Right ventricle myocardium superior (tissue), 1 donor: ENCODE results near the gene NFATC3. TPM values are rescaled to one million over a fixed set of nuclear protein-coding genes. Genes with fewer than 3 reads are reported as not detected.
A peak's percentile ranks its signal among the peaks of the same experiment; 100 is the strongest.

Experiments
- ATAC-seq: fragments of 200-7000 bp; cut with Tn5 transposase; one replicate; pipeline ENCODE4 v1.9.1; 2020; ENCODE audit warnings: mild to moderate bottlenecking; ENCODE audit not compliant: poor library complexity
- DNase-seq: peaks from one replicate; pipeline ENCODE4 v3.0.0-alpha.2; 2020
- intact Hi-C: fragments of 100-400 bp; cut with DNase I; formaldehyde crosslinking; loops from one replicate; pipeline ENCODE4 v1.11.2; 2022
- total RNA-seq: library from RNA; stranded (reverse); fragmentation: NEBNext Ultra II Directional; extraction: Animal tissue kit (Norgen Biotek cat#: 25700); gene quantifications from one replicate; pipeline ENCODE4 v1.2.1, GENCODE V29; 2021
- donor health status: DM: no; HTN: yes; CAD: no; lungs with severe emphysema.

The NFATC3 gene
- total RNA-seq, 1 donor from 2014 or later = 24.4 TPM

DNA sequence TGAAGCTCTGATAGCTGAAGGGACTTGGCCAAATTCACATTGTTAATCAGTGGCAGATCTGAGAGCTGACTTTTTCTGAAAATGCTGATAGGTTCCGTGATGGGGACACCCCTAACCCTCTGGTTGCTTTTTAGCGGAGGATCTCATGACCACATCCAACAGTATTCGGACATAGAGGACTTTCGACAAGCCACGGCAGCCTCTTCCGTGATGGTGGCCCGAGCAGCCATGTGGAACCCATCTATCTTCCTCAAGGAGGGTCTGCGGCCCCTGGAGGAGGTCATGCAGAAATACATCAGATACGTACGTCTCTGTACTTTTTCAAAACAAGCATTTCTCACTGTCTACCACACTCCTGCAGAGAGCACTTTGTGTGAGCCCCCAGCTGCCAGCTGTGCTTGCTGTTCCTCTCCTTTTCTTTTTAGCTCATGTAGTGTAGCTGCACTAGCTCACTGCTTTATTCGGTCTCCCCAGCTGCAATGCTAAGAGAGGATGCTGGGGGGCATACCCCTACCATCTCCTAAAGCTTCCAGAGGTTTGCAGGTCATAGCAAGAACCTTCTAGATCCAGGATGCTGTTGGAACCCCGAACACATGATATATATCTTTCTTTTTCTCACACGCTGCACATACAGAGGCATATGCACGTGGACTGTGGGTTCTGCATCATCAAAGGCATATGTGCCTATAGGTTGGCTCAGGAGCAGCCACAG, 14.2 kb upstream of the NFATC3 start:
- ATAC-seq = no peak
- no peak for DNase-seq
- intact Hi-C loops = no loop called here

DNA sequence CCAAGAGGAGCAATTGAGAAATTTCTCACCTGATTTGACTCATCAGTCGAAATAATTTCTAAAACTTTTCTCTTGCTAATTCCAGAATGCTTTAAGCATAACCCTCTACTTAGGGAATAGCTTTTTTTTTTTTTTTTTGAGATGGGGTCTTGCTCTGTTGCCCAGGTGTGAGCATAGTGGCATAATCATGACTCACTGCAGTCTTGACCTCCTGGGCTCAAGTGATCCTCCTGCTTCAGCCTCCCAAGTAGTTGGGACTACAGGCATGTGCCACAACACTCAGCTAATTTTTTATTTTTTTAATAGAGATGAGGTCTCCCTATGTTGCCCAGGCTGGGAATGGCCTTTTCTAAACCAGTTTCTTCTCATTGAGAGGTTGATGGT, 13.7 kb upstream of the NFATC3 start:
- DNase-seq (no peak), ATAC-seq (no peak)
- intact Hi-C loops = no loop called here

DNA sequence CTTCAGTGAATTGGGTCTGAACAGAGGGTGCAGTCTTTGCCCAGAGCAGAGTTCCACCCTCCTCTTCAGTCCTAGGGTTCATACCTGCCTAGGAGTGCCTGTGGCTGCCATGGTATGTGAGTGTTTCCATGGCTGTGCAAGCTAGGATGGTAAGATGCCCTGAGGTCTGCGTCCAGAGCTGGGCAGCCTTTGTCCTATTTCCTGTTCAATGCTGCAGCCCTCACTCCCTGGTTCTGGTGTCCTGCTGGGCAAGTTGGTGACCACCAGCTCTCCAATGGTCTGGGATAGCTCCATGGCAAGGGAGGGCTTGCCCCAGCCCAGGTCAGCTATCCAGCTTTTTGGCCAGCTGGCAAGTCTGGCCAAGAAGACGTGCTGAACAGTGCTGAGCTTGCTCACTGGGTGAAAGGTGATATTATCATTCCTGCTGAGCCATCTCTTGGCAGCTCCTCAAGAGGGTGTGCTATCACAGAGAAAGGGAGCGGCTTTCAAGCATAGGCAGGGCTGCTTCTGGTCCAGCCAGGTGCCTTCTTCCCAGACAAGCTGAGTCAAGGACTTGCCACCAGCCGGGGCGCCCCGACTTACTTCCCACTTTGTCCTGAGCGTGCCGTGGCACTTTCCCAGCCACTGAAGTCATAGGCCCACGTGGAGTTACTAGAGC, 13.0 kb upstream of the NFATC3 start:
- ATAC-seq (peak; percentile 35), DNase-seq (no peak)
- intact Hi-C loops = no loop called here

DNA sequence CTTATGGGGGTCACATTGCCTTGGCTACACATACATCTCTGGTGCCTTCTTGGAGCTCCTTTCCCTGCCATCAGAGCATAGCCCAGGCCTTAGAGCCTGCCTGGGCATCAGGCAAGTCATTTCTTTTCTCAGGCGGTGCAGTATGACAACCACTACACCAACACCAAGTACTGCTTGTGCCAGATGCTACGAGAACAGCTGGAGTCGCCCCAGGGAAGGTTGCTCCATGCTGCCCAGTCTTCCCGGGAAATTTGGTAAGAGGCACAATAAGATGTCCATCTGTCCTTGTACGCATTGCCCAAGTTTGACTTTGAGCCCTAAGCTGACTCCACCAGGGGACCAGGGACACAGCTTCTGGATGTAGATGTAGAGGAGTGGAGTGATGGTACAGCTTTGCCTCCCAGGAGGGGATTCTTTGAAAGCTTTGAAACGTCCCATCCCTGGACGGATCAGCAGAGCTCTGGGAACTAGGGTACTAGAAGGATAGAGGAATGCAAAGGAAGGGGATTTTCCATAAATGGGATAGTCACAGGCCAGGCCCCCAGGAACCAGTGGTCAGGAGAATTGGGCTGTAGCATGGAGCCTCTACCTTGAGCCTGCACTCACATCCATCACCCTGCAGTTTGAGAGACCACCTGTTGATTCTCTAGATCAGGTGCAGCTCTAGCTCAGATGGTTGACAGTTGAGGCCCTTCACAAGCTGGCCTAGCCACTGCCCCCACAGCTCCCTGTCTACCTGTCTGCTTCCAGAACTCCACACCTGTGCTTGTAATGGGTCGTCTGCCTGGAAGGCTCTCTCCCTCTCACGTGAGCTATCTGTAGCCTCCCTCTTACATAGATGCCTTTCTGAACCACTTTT, 11.0 kb upstream of the NFATC3 start:
- no peak for DNase-seq
- intact Hi-C loops = no loop called here
- no peak for ATAC-seq

DNA sequence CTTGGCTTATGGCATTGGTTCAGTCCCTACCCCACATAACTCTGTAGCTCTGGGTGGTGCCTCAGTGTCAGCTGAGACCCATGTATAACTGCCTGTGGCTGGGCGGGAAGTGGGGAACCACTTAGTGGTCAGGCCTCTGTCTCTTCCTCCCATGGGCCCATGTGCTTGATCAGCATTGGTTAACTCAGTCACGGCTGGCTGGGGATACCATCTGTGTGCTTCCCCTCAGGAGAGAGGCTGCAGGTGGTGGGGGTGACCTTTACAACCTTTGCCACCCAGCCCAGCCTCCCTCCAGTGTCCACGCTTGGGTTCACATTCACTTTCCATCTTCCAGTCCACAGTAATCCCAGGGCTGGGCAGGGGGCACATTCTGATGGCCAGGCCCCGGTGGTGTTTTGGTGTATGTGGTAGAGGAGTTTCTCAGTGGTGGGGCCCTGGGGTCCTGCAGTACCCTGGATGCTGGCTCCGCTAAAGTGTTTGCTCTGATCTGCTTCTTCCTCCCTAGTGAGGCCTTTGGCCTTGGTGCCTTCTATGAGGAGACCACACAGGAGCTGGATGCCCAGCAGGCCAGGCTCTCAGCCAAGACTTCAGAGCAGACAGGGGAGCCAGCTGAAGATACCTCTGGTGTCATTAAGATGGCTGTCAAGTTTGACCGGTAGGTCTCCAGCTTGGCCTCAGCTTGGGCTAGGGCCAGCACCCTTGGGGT, 10.2 kb upstream of the NFATC3 start:
- intact Hi-C loops = no loop called here
- ATAC-seq (no peak), DNase-seq (no peak)

DNA sequence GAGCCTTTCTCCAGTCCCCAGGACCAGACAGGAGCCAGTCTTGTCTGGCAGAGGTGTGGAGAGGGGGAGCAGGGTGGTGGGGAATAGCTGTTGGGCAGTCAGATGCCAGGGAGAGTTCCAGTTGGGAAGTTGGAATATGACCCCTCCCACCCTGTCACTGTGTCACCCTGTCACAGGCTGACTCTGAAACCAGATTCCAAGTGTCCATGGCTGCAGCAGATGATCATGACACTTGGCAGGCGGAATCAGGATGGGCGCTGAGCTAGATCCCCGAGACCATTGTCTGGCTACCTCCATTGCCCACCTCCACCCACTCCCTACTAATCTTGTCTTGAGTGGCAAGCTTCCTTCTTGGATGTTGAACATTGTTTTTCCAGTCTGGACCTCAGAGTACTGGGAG, 9.2 kb upstream of the NFATC3 start:
- intact Hi-C loops = no loop called here
- DNase-seq (no peak), ATAC-seq (no peak)

DNA sequence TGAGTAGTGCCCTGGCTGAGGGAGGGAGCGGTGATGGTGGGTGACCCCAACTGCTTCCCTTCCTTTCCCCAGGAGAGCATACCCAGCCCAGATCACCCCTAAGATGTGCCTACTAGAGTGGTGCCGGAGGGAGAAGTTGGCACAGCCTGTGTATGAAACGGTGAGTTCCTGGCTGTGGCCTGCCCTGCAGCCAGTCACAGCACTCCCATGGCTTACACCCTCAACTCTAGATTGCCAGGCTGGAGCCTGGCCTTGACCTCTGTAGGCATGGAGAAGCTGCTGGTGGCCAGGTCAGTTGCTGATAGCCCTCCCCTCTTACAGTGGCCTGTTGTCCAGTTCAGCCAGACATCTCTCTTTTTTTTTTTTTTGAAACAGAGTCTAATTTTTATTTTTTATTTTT, 8.6 kb upstream of the NFATC3 start:
- no peak for ATAC-seq
- intact Hi-C loops = no loop called here
- DNase-seq = no peak

DNA sequence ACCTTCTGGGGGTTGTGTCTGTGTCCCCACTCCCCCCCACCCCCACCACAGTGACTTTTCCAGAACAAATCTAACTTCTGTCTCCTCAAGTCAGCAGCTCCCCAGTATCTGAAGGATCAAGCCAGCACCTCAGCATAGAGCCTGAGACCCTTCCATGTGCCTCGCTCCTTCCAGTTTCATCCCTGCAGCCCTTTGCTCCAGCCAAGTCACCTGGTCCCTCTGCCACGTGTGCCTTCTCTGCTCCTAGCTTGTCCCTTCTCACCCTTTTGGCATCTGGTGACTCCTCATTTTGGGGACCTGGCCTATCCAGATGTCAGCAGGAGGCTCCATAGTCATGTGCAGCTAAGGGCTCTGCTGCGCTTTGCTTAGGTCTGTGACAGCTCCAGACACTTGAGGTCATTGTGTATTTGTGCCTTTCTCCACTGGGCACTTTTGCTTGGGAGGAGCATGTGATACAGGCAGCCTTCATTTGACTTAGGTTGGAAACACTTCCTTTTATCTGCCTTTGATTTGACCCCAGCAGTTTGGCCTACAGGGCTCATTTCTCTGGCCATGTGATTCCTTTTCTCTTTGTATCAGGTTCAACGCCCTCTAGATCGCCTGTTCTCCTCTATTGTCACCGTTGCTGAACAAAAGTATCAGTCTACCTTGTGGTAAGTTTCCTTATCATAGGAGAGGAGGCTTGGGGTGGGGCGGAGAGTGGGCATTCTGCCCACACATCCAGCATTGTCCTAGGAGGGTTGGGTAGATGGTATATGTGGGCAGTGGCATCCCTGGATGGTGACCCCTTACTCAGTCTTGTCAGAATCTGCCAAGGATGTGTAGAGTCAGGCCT, 7.1 kb upstream of the NFATC3 start:
- intact Hi-C loops = no loop called here
- DNase-seq (no peak), ATAC-seq (no peak)

DNA sequence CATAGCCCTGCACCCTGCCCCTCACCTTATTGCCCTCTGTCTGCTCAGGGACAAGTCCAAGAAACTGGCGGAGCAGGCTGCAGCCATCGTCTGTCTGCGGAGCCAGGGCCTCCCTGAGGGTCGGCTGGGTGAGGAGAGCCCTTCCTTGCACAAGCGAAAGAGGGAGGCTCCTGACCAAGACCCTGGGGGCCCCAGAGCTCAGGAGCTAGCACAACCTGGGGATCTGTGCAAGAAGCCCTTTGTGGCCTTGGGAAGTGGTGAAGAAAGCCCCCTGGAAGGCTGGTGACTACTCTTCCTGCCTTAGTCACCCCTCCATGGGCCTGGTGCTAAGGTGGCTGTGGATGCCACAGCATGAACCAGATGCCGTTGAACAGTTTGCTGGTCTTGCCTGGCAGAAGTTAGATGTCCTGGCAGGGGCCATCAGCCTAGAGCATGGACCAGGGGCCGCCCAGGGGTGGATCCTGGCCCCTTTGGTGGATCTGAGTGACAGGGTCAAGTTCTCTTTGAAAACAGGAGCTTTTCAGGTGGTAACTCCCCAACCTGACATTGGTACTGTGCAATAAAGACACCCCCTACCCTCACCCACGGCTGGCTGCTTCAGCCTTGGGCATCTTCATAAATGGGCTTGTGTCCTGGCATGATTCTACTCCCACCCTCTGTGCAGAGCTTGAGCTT, 6.3 kb upstream of the NFATC3 start:
- intact Hi-C loops = no loop called here
- no peak for DNase-seq
- ATAC-seq = no peak

DNA sequence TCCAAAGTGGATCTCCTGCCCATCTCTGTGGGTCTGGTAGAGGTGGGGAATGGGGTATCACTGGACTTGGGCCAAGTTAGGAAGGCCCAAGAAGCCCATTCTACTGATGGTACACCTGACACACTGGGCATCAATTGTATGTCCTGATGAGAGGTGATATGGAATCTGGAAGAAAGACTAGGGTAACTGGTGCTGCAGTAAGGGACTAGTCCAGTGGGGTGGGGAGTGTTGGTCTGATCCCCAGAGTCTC, 5.9 kb upstream of the NFATC3 start:
- intact Hi-C loops = no loop called here
- no peak for DNase-seq
- ATAC-seq = no peak

DNA sequence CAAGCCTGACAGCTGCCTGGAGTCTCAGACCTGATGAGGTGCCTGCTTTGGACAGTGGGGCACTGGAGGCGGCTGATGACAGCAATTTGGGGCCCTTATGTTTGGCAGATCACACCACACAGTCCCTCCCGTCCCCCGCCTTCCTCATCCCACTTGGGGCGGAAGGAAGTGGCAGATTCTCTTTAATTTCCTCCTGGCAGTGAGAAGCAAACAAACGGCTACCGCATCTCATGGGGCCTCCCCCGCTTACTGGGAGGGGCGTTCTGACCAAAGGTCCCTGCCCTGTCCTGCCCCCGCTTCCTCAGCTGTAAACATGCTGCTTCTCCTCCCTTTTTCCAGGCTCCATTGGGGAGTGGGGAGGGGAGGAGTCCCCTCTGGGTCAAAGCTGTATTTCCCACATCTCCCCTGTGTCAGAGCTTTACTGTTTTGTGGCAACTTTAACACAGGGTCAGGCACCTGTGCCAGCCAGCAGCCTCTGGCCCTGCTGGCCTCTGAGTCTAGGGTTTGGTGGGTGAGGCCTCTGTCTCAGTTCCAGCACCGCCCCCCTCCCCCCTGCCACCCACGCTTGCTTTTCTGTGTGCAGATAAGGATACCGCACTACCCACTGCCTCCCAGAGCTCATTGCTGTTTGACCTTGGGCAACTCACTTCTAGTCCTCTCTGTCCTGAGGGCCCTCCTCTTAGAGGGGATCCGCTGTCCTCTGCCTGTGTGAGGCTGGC, 5.4 kb upstream of the NFATC3 start:
- peak; percentile 62 for ATAC-seq
- intact Hi-C loops = no loop called here

DNA sequence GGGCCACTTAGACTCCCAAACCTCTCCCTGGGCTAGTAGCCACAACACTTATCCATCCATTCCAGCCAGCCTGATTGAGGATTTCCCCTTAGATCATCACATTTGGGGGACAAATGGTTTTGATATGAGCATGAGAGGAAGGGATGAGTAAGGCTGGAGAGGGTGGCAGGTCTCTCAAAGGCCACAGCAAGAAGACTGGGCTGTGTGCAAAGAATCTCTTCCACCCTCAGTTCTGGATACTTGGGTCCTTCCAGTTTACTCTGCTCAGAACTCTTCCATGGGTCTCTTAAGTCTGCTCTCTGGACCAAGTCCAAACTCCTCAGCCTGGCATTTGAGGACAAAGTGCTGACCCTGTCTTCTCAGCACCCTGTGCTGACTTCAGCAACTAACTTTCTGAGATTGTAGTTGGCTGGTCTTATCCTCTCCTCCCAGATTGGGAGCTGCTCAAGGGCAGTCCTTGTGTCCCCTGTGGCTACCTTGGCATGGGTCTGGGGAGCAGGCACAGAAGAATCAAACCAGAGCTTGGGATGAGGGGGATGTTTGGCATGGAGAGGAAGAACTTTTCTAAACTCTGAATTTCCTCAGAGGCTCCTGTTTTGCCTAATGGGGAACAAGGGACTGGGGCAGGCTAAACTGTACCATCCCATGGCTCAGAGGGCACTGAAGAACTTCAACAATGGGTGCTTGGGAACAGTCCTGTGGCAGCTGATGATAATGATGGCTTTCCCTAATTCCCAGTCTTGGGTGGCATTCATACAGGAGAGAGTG, 3.1 kb upstream of the NFATC3 start:
- intact Hi-C loops = no loop called here
- ATAC-seq = no peak

More for the DNA sequence above, 5.4 kb upstream of the NFATC3 start:
- peak; percentile 87 for DNase-seq

DNA sequence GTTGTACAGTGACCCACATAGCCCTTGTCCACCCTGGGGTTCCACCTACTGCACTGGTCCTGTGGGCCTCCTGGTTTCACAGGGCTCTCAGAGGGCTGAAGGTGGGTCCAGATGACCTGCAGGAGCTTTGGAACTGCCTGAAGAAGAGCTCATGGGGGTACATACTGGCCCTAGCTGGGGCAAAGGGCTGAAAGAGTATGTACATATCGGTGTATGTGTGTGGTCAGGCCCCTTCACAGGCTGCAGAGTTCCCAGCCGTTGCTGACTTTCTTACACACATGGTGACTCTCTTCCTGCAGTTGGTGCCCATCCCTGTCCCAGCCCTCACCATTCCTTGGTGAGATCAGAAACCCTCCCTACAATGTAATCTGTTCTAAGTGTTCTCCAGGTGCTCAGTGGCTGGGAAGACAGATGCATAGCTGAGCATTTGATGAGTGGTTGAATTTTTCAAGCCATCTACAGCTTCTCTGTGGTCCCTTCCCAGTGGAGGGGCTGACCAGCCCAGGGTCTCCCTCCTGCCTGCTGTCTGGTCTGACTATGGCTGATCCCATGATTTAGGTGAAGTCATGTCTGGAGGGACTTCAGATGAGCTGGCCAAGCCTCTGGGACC, 2.4 kb upstream of the NFATC3 start:
- intact Hi-C loops = no loop called here
- DNase-seq (no peak), ATAC-seq (no peak)

More for the DNA sequence above, 3.1 kb upstream of the NFATC3 start:
- DNase-seq = no peak

DNA sequence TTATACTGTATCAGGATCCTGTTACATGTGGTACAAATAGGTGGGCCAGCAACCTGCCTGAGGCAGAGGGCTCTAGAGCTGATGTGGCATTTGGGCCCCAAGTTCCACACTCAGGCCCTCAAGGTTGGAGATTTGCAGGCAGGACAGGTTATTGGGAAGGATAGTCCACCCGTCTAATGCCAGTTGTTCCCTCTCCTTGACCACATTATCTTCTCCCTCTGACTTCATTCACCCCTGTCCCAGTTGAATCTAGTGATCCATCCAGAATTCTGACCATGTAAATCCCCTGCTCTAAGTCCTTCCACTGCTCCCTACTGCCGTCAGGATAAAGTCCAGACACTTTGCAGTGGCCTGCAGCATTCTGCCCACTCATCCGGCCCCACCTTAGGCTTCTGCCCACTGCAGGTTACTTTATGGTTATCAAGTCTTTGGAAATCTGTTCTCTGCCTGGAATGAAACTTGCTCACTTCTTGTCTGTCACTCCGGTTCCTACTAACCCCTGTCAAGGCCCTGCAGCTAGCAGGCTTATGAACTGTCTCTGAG, 1.9 kb upstream of the NFATC3 start:
- ATAC-seq (no peak), DNase-seq (no peak)
- intact Hi-C loops = no loop called here

DNA sequence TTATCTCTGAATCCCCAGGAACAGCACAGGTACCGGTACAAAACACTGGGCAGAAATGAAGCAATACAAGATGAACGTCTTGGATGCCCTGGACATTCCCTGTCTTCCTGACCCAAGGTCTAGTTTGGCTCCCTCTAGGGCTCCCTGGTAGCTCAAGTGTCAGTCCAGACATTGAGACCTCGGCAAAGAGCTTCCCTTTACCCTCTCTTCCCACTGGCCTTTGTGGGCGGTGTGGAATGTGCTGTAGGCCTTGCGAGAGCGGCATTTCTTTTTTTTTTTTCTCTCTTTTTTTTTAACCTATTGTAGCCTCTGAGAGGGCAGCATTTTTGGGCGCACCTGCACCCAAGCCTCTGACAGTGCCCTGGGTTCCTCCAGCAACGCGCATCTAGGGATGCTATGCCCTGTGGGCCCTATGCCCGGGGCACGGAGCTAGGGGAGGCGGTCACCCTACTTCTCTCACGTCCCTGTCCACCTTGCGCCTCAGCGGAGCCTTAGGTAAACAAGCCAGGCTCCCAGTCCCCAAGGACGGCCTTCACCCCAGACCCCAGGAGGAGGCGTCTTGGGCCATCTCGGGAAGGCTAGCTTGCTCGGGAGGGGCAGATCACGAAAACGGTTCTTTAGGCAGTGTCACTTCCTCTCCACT, 1.2 kb upstream of the NFATC3 start:
- intact Hi-C loops = no loop called here
- DNase-seq (no peak), ATAC-seq (no peak)
